ENCODE results near the gene PALM. TPM values are rescaled to one million over a fixed set of nuclear protein-coding genes. Genes with fewer than 3 reads are reported as not detected.

The PALM gene
- total RNA-seq, 1 donor from 2014 or later, result 60.0 TPM

- H3K4me3 ChIP-seq (ENCODE audit: insufficient read depth, low read depth, low read length), result no peak overlapping the region
- H3K36me3 ChIP-seq (ENCODE audit: insufficient read depth, low read length), result no peaks in the 10 kb centered on the region
- no peak for TF ChIP-seq CTCF (IDR thresholded peaks at IDR 0.05; ENCODE audit: insufficient read depth, low read depth, low read length)
- no peak for TF ChIP-seq EZH2 (IDR thresholded peaks at IDR 0.05; ENCODE audit: insufficient read depth, low read length)
- Mint-ChIP-seq H3K9me3 (ENCODE audit: unreplicated experiment) (peaks cover 20% of the 10 kb centered on the region), H3K4me3 (ENCODE audit: unreplicated experiment) (no peak overlapping the region), H3K36me3 (ENCODE audit: low read depth, unreplicated experiment) (peaks cover 4% of the 10 kb centered on the region), H3K4me1 (ENCODE audit: low read depth, unreplicated experiment) (peaks cover 1% of the 10 kb centered on the region), H3K27me3 (ENCODE audit: low read depth, unreplicated experiment) (peaks cover 6% of the 10 kb centered on the region), H3K27ac (ENCODE audit: unreplicated experiment) (no peak overlapping the region)
- no peaks in the 10 kb centered on the region for H4K20me1 ChIP-seq (ENCODE audit: insufficient read depth, low read length)
- H3K9ac ChIP-seq (ENCODE audit: low read length), result no peak overlapping the region
- no peaks in the 10 kb centered on the region for H3K27me3 ChIP-seq (ENCODE audit: insufficient read depth, low read length)
- H2AFZ ChIP-seq (ENCODE audit: low read depth, low read length), result no peak overlapping the region
- no peak for FAIRE-seq
- H3K9me3 ChIP-seq (ENCODE audit: insufficient read depth, low read depth, low read length), result peaks cover 6% of the 10 kb centered on the region
- no peak for DNase-seq (ENCODE audit: low read depth)
- H3K27ac ChIP-seq (ENCODE audit: low read depth, low read length), result no peak overlapping the region
- no peak overlapping the region for H3K4me2 ChIP-seq (ENCODE audit: low read length)
- H3K79me2 ChIP-seq (ENCODE audit: insufficient read depth, low read length), result no peaks in the 10 kb centered on the region
- peaks cover 5% of the 10 kb centered on the region for H3K4me1 ChIP-seq (ENCODE audit: insufficient read depth, low read length)
These were observed 49.3 kb downstream of the PALM start for GRCh38 chr19:757811-758668.

- no peak overlapping the region for H3K9ac ChIP-seq (ENCODE audit: low read length)
- H3K9me3 ChIP-seq (ENCODE audit: insufficient read depth, low read depth, low read length), result peaks cover 5% of the 10 kb centered on the region
- Mint-ChIP-seq H3K27ac (ENCODE audit: unreplicated experiment) (no peak overlapping the region), H3K4me1 (ENCODE audit: low read depth, unreplicated experiment) (no peaks in the 10 kb centered on the region), H3K4me3 (ENCODE audit: unreplicated experiment) (no peak overlapping the region), H3K27me3 (ENCODE audit: low read depth, unreplicated experiment) (peaks cover 6% of the 10 kb centered on the region), H3K36me3 (ENCODE audit: low read depth, unreplicated experiment) (peaks cover 2% of the 10 kb centered on the region), H3K9me3 (ENCODE audit: unreplicated experiment) (peaks cover 7% of the 10 kb centered on the region)
- H2AFZ ChIP-seq (ENCODE audit: low read depth, low read length), result no peak overlapping the region
- H3K4me2 ChIP-seq (ENCODE audit: low read length), result no peak overlapping the region
- H3K4me1 ChIP-seq (ENCODE audit: insufficient read depth, low read length), result no peaks in the 10 kb centered on the region
- no peak for FAIRE-seq
- TF ChIP-seq EZH2 (IDR thresholded peaks at IDR 0.05; ENCODE audit: insufficient read depth, low read length), result no peak
- TF ChIP-seq CTCF (IDR thresholded peaks at IDR 0.05; ENCODE audit: insufficient read depth, low read depth, low read length), result no peak
- H3K4me3 ChIP-seq (ENCODE audit: insufficient read depth, low read depth, low read length), result no peak overlapping the region
- H3K27me3 ChIP-seq (ENCODE audit: insufficient read depth, low read length), result no peaks in the 10 kb centered on the region
- no peaks in the 10 kb centered on the region for H4K20me1 ChIP-seq (ENCODE audit: insufficient read depth, low read length)
- DNase-seq (ENCODE audit: low read depth), result no peak
- no peak overlapping the region for H3K27ac ChIP-seq (ENCODE audit: low read depth, low read length)
- H3K79me2 ChIP-seq (ENCODE audit: insufficient read depth, low read length), result no peaks in the 10 kb centered on the region
- H3K36me3 ChIP-seq (ENCODE audit: insufficient read depth, low read length), result no peaks in the 10 kb centered on the region
These were observed 54.4 kb downstream of the PALM start for GRCh38 chr19:763181-763580.

GRCh38 chr19:763869-764268 lies 55.1 kb downstream of the PALM start:
- H2AFZ ChIP-seq (ENCODE audit: low read depth, low read length), result no peak overlapping the region
- no peak overlapping the region for H3K27ac ChIP-seq (ENCODE audit: low read depth, low read length)
- H3K36me3 Mint-ChIP-seq (ENCODE audit: low read depth, unreplicated experiment), result no peaks in the 10 kb centered on the region
- no peaks in the 10 kb centered on the region for H4K20me1 ChIP-seq (ENCODE audit: insufficient read depth, low read length)
- no peak overlapping the region for H3K4me3 ChIP-seq (ENCODE audit: insufficient read depth, low read depth, low read length)
- no peak for FAIRE-seq
- H3K4me1 ChIP-seq (ENCODE audit: insufficient read depth, low read length), result peaks cover 5% of the 10 kb centered on the region
- H3K27me3 Mint-ChIP-seq (ENCODE audit: low read depth, unreplicated experiment), result peaks cover 6% of the 10 kb centered on the region
- H3K79me2 ChIP-seq (ENCODE audit: insufficient read depth, low read length), result no peaks in the 10 kb centered on the region
- TF ChIP-seq CTCF (IDR thresholded peaks at IDR 0.05; ENCODE audit: insufficient read depth, low read depth, low read length), result no peak
- TF ChIP-seq EZH2 (IDR thresholded peaks at IDR 0.05; ENCODE audit: insufficient read depth, low read length), result no peak
- H3K9me3 Mint-ChIP-seq (ENCODE audit: unreplicated experiment), result peaks cover 5% of the 10 kb centered on the region
- H3K4me1 Mint-ChIP-seq (ENCODE audit: low read depth, unreplicated experiment), result peaks cover 5% of the 10 kb centered on the region
- H3K4me3 Mint-ChIP-seq (ENCODE audit: unreplicated experiment), result no peak overlapping the region
- no peaks in the 10 kb centered on the region for H3K9me3 ChIP-seq (ENCODE audit: insufficient read depth, low read depth, low read length)
- H3K36me3 ChIP-seq (ENCODE audit: insufficient read depth, low read length), result no peaks in the 10 kb centered on the region
- no peak overlapping the region for H3K4me2 ChIP-seq (ENCODE audit: low read length)
- no peak overlapping the region for H3K9ac ChIP-seq (ENCODE audit: low read length)
- DNase-seq (ENCODE audit: low read depth), result no peak
- H3K27ac Mint-ChIP-seq (ENCODE audit: unreplicated experiment), result no peak overlapping the region
- no peaks in the 10 kb centered on the region for H3K27me3 ChIP-seq (ENCODE audit: insufficient read depth, low read length)
